Tibial nerve (tissue), 4 donors: ENCODE measurements around the gene KLHL40. TPM values are rescaled to one million over a fixed set of nuclear protein-coding genes. Genes with fewer than 3 reads are reported as not detected.
"Not testable (repeated sequence)": the region's sequence is repeated elsewhere in the genome, so short reads cannot be mapped to it uniquely, and the experiment has no call there.

Source experiments
- DNase-seq, 2 donors: peaks; one replicate each; pipeline ENCODE4 v3.0.0-alpha.2; 2019; ENCODE audit warnings: low spot score in 2 of 2
- H3K27ac ChIP-seq, 4 donors: fragments of 200-600 bp; sonication (generic) in 3 of 4; one replicate each; pipeline ENCODE4 v1.5.1; 2017 to 2019; ENCODE audit warnings: mild to moderate bottlenecking in 1 of 4
- H3K27me3 ChIP-seq, 2 donors: fragments of 200-600 bp; sonication (generic) in 1 of 2; one replicate each; pipeline versions ENCODE4 v1.5.1 to v1.6.0; 2017 to 2019
- H3K36me3 ChIP-seq, 3 donors: fragments of 200-600 bp; sonication (generic); one replicate each; pipeline ENCODE4 v1.5.1; 2018 to 2019
- H3K4me1 ChIP-seq, 4 donors: fragments of 200-600 bp; sonication (generic) in 3 of 4; one replicate each; pipeline ENCODE4 v1.5.1; 2017 to 2019
- H3K4me3 ChIP-seq, 4 donors: fragments of 200-600 bp; sonication (generic) in 3 of 4; one replicate each; pipeline ENCODE4 v1.5.1; 2017 to 2019; ENCODE audit warnings: mild to moderate bottlenecking in 1 of 4, moderate library complexity in 1 of 4
- H3K9me3 ChIP-seq, 4 donors: fragments of 200-600 bp; sonication (generic) in 3 of 4; one replicate each; pipeline ENCODE4 v1.5.1; 2017 to 2019
- CTCF ChIP-seq, 5 experiments: fragments of 200-600 bp in 3 of 5; fragments of 450-650 bp in 2 of 5; sonication (generic) in 3 of 5; IDR thresholded peaks; one replicate each; pipeline ENCODE4 v1.5.1; 2016 to 2019; ENCODE audit warnings: antibody characterized with exemption in 5 of 5, mild to moderate bottlenecking in 3 of 5, moderate library complexity in 2 of 5
- EP300 ChIP-seq, 2 donors: sonication (generic); formaldehyde crosslinking; IDR thresholded peaks; one replicate each; pipeline ENCODE4 v1.6.1; 2017; ENCODE audit warnings: antibody characterized with exemption in 2 of 2, mild to moderate bottlenecking in 1 of 2
- POLR2A ChIP-seq, 2 donors: fragments of 450-650 bp; IDR thresholded peaks; one replicate each; pipeline ENCODE4 v1.6.1; 2017; ENCODE audit warnings: antibody characterized with exemption in 2 of 2, mild to moderate bottlenecking in 2 of 2, moderate library complexity in 2 of 2
- WGBS, 2 donors: methylation state at CpG; one replicate each; pipeline ENCODE4 v1.1.5; 2018; 5-methylcytosine and 5-hydroxymethylcytosine counted together
- total RNA-seq, 4 donors: library from RNA; depleted of rRNA; stranded (reverse); fragments of >200 nt; gene quantifications; one replicate each; pipeline ENCODE4 v1.1.0, GENCODE V29; 2016

KLHL40 gene
- total RNA-seq, 4 donors from 2014 or later = 0.42 TPM; not detected in 3

DNA sequence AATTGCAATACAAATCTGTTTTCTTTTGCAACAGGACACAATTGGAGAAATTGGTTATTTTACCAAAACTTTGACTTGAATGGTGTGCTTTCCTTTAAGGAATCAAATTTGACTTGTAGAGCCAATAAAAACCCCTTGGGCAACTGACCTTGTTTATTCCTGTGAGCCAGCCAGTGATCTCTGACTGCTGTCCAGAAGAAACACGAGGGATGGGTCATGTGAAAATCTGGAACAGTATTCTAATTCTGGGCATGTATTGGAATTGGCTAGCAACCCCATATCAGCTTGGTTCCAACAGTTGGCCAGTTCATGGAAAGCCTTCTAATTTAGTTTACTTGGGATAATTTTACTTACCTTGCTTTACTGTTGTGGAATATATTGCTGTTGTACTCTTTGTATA lies 36.4 kb downstream of the KLHL40 start:
- Histone ChIP-seq H3K27me3 (no peaks in the 10 kb centered on the region), H3K27ac (no peak overlapping the region), H3K9me3 (no peaks in the 10 kb centered on the region), H3K4me3 (no peak overlapping the region), H3K4me1 (peaks cover 0 to 7% (median 0%) of the 10 kb centered on the region in 4 donors), H3K36me3 (no peaks in the 10 kb centered on the region)
- TF ChIP-seq CTCF (IDR thresholded peaks at IDR 0.05) (no peak), POLR2A (IDR thresholded peaks at IDR 0.05) (no peak), EP300 (IDR thresholded peaks at IDR 0.05) (no peak)
- no peak for DNase-seq
- 26 to 33% methylated on average over 1 of the region's 1 CpG for WGBS, 2 donors

- H3K36me3 ChIP-seq, H3K27ac ChIP-seq, H3K27me3 ChIP-seq, DNase-seq, H3K4me3 ChIP-seq, H3K4me1 ChIP-seq, H3K9me3 ChIP-seq: not testable (repeated sequence)
- whole genome bisulfite sequencing, 2 donors = 88 to 92% methylated on average over 3 of the region's 3 CpGs
Observed at GRCh38 chr3:42722442-42722841, 37.1 kb downstream of the KLHL40 start.

GRCh38 chr3:42723219-42723618 lies 37.9 kb downstream of the KLHL40 start:
- no peaks in the 10 kb centered on the region for H3K9me3 ChIP-seq
- DNase-seq = no peak
- 81 to 82% methylated on average over 2 of the region's 2 CpGs for WGBS, 2 donors
- H3K4me3 ChIP-seq = no peak overlapping the region
- TF ChIP-seq POLR2A (IDR thresholded peaks at IDR 0.05) = no peak
- TF ChIP-seq CTCF (IDR thresholded peaks at IDR 0.05) = no peak
- TF ChIP-seq EP300 (IDR thresholded peaks at IDR 0.05) = no peak
- no peak overlapping the region for H3K27ac ChIP-seq
- no peaks in the 10 kb centered on the region for H3K36me3 ChIP-seq
- peaks cover 0 to 14% (median 3%) of the 10 kb centered on the region in 4 donors for H3K4me1 ChIP-seq
- no peaks in the 10 kb centered on the region for H3K27me3 ChIP-seq

DNA sequence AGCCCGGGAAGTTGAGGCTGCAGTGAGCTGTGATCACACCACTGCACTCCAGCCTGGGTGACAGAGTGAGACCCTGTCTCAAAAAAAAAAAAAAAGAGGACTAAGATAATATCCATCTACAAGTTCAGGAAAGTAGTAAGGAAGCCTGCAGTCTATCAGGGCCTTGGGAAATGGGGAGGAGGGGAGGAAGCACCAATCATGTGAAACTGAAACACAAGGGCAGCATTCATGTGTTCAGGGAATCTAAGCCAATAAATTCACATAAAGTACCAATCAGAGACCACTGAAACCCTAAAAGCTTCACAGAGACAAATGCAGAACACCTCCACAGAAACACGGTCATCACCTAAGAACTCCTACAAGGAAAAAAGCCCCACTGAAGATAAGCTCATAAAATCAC lies 40.1 kb downstream of the KLHL40 start:
- H3K27me3 ChIP-seq = no peaks in the 10 kb centered on the region
- no peak for TF ChIP-seq CTCF (IDR thresholded peaks at IDR 0.05)
- no peak for TF ChIP-seq EP300 (IDR thresholded peaks at IDR 0.05)
- no peak for TF ChIP-seq POLR2A (IDR thresholded peaks at IDR 0.05)
- H3K9me3 ChIP-seq = no peaks in the 10 kb centered on the region
- H3K27ac ChIP-seq = peak overlapping the region in 2 of 4 donors; percentile 45 to 59
- H3K4me1 ChIP-seq = peaks cover 0 to 36% (median 3%) of the 10 kb centered on the region in 4 donors
- H3K4me3 ChIP-seq = no peak overlapping the region
- 62 to 69% methylated on average over 2 of the region's 2 CpGs for WGBS, 2 donors
- H3K36me3 ChIP-seq = no peaks in the 10 kb centered on the region
- DNase-seq = no peak

- Histone ChIP-seq H3K9me3 (no peaks in the 10 kb centered on the region), H3K4me3 (no peak overlapping the region), H3K27me3 (no peaks in the 10 kb centered on the region), H3K36me3 (no peaks in the 10 kb centered on the region), H3K27ac (peak overlapping the region in 2 of 4 donors; percentile 31 to 95), H3K4me1 (peaks cover 0 to 62% (median 3%) of the 10 kb centered on the region in 4 donors)
- 5 to 17% methylated on average over 3 of the region's 3 CpGs for WGBS, 2 donors
- no peak for DNase-seq
- TF ChIP-seq CTCF (IDR thresholded peaks at IDR 0.05) (no peak), POLR2A (IDR thresholded peaks at IDR 0.05) (no peak), EP300 (IDR thresholded peaks at IDR 0.05) (no peak)
Observed at GRCh38 chr3:42728056-42728455, 42.7 kb downstream of the KLHL40 start.
